ENCODE measurements around the gene DNAAF1. TPM values are rescaled to one million over a fixed set of nuclear protein-coding genes. Genes with fewer than 3 reads are reported as not detected.

The DNAAF1 gene
- polyA plus RNA-seq, 2 donors, result 0.20 to 0.39 TPM

DNA sequence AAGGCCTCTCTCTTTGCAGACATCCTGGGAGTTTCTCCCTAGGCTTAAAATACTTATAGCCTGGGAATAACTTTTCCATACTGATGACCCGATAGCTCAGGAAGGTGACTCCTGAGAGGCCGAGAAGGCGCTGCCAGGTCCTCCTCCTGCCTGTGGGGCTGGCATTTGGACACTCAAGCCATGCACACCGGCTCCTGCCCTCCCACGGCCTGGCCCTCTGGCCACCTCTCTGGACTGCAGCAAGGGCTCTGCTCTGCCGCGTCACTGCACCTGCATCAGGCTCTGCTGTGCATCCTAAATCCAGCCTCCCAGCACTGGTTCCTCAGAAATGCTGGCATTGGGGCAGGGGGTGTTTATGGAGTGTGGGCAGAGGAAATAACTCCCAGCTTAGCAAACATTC is 80.5 kb downstream of the DNAAF1 start:
- Histone ChIP-seq H3K9me3 (ENCODE audit: control insufficient read depth in 2 of 2, insufficient read depth in 1 of 2, low read depth in 1 of 2, low read length in 1 of 2) (no peaks in the 10 kb centered on the region), H3K4me3 (ENCODE audit: low read depth in 1 of 2, low read length in 2 of 2) (no peak overlapping the region), H3K27me3 (ENCODE audit: control insufficient read depth in 1 of 2, insufficient read depth in 2 of 2, low read length in 2 of 2) (no peaks in the 10 kb centered on the region), H3K27ac (ENCODE audit: low read depth in 2 of 2, low read length in 1 of 2) (no peak overlapping the region), H3K4me1 (ENCODE audit: control insufficient read depth in 2 of 2, insufficient read depth in 2 of 2, low read length in 1 of 2) (peaks cover 0 to 2% of the 10 kb centered on the region in 2 donors), H3K36me3 (ENCODE audit: control insufficient read depth in 2 of 2, insufficient read depth in 2 of 2, low read length in 1 of 2) (no peaks in the 10 kb centered on the region)
- 82 to 85% methylated on average over 7 of the region's 7 CpGs for whole genome bisulfite sequencing, 2 donors

DNA sequence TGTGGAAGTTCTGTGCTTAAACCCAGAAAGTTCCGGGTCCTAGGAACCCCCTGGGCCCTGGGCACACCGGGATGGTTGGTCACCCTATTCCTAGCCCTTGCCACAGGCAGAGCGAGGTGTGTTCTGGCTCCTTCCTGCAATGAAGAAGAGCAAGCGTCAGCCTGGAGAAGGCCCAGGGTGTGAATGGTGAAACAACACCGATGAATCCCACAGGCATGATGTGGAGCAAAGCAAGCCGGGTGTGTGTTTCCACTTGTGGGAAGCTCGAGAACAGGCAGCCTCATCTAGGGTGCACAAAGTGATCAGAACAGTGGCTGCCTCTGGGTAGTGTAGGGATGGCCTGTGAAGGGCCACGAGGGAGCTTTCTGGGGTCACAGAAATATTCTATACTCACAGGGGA is 80.9 kb downstream of the DNAAF1 start:
- Histone ChIP-seq H3K27me3 (ENCODE audit: control insufficient read depth in 1 of 2, insufficient read depth in 2 of 2, low read length in 2 of 2) (no peaks in the 10 kb centered on the region), H3K4me1 (ENCODE audit: control insufficient read depth in 2 of 2, insufficient read depth in 2 of 2, low read length in 1 of 2) (peaks cover 0 to 2% of the 10 kb centered on the region in 2 donors), H3K9me3 (ENCODE audit: control insufficient read depth in 2 of 2, insufficient read depth in 1 of 2, low read depth in 1 of 2, low read length in 1 of 2) (no peaks in the 10 kb centered on the region), H3K4me3 (ENCODE audit: low read depth in 1 of 2, low read length in 2 of 2) (no peak overlapping the region), H3K27ac (ENCODE audit: low read depth in 2 of 2, low read length in 1 of 2) (no peak overlapping the region), H3K36me3 (ENCODE audit: control insufficient read depth in 2 of 2, insufficient read depth in 2 of 2, low read length in 1 of 2) (no peaks in the 10 kb centered on the region)
- 77% methylated on average over 7 to 8 of the region's 8 CpGs for WGBS, 2 donors

Other genes starting within 250 kb of the DNAAF1 start
- gene MLYCD, start 246.2 kb upstream of the DNAAF1 start, polyA plus RNA-seq, result 1 to 10 TPM; 1.6 to 2.4 TPM
- gene OSGIN1, start 192.1 kb upstream of the DNAAF1 start, polyA plus RNA-seq, result 1 to 10 TPM; 6.0 to 8.3 TPM
- not detected for gene NECAB2, start 177.1 kb upstream of the DNAAF1 start, polyA plus RNA-seq
- gene SLC38A8, start 102.5 kb upstream of the DNAAF1 start, polyA plus RNA-seq, result under 1 TPM in 1 of 2 donors, not detected in 1; 0.06 TPM
- gene MBTPS1, start 28.4 kb upstream of the DNAAF1 start, polyA plus RNA-seq, result 10 to 100 TPM; 23.1 to 25.6 TPM
- 1 to 10 TPM; 6.3 to 9.7 TPM for gene HSDL1, start 131 bp upstream of the DNAAF1 start, polyA plus RNA-seq
- 10 to 100 TPM; 29.1 to 64.4 TPM for gene TAF1C, start 41.7 kb downstream of the DNAAF1 start, polyA plus RNA-seq
- gene ADAD2, start 45.8 kb downstream of the DNAAF1 start, polyA plus RNA-seq, result 10 to 100 TPM in 1 of 2 donors, 1 to 10 TPM in 1; 3.6 to 11.5 TPM
- not detected for gene KCNG4, start 94.7 kb downstream of the DNAAF1 start, polyA plus RNA-seq
- 1 to 10 TPM; 4.0 to 4.5 TPM for gene WFDC1, start 149.6 kb downstream of the DNAAF1 start, polyA plus RNA-seq
- gene ATP2C2, start 223.2 kb downstream of the DNAAF1 start, polyA plus RNA-seq, result 1 to 10 TPM; 1.1 to 2.2 TPM

Measured in esophagus (tissue), 2 donors.